ENCODE results near the gene RPA1.

Gene RPA1

GRCh38 chr17:1907216-1907631 is 77.4 kb downstream of the RPA1 start:
- whole genome bisulfite sequencing, 2 experiments, result 80 to 84% methylated on average over 17 of the region's 17 CpGs
- Histone ChIP-seq H3K4me1 (ENCODE audit: control insufficient read depth, insufficient read depth, low read length) (peaks cover 46% of the 10 kb centered on the region), H3K36me3 (ENCODE audit: control insufficient read depth, insufficient read depth, low read length) (no peaks in the 10 kb centered on the region), H3K4me3 (ENCODE audit: insufficient read depth, low read depth, low read length) (no peak overlapping the region), H3K9me3 (ENCODE audit: control insufficient read depth, low read length) (no peaks in the 10 kb centered on the region), H3K27ac (ENCODE audit: insufficient read depth, low read depth, low read length, poor library complexity, severe bottlenecking) (no peak overlapping the region), H3K27me3 (ENCODE audit: control insufficient read depth, insufficient read depth, low read length, poor library complexity, severe bottlenecking) (peaks cover 73% of the 10 kb centered on the region)

GRCh38 chr17:1907909-1908698 is 78.3 kb downstream of the RPA1 start:
- H3K4me1 ChIP-seq (ENCODE audit: control insufficient read depth, insufficient read depth, low read length), result peaks cover 46% of the 10 kb centered on the region
- H3K9me3 ChIP-seq (ENCODE audit: control insufficient read depth, low read length), result no peaks in the 10 kb centered on the region
- peak overlapping the region; percentile 74 for H3K27ac ChIP-seq (ENCODE audit: insufficient read depth, low read depth, low read length, poor library complexity, severe bottlenecking)
- WGBS, 2 experiments, result 7% methylated on average over 49 of the region's 49 CpGs
- H3K4me3 ChIP-seq (ENCODE audit: insufficient read depth, low read depth, low read length), result peak overlapping the region; percentile 36
- peaks cover 76% of the 10 kb centered on the region for H3K27me3 ChIP-seq (ENCODE audit: control insufficient read depth, insufficient read depth, low read length, poor library complexity, severe bottlenecking)
- no peaks in the 10 kb centered on the region for H3K36me3 ChIP-seq (ENCODE audit: control insufficient read depth, insufficient read depth, low read length)

- peak overlapping the region; percentile 36 for H3K4me3 ChIP-seq (ENCODE audit: insufficient read depth, low read depth, low read length)
- H3K27me3 ChIP-seq (ENCODE audit: control insufficient read depth, insufficient read depth, low read length, poor library complexity, severe bottlenecking), result peaks cover 72% of the 10 kb centered on the region
- no peaks in the 10 kb centered on the region for H3K36me3 ChIP-seq (ENCODE audit: control insufficient read depth, insufficient read depth, low read length)
- 5% methylated on average over 22 of the region's 22 CpGs for WGBS, 2 experiments
- H3K4me1 ChIP-seq (ENCODE audit: control insufficient read depth, insufficient read depth, low read length), result peaks cover 50% of the 10 kb centered on the region
- peak overlapping the region; percentile 74 for H3K27ac ChIP-seq (ENCODE audit: insufficient read depth, low read depth, low read length, poor library complexity, severe bottlenecking)
- no peaks in the 10 kb centered on the region for H3K9me3 ChIP-seq (ENCODE audit: control insufficient read depth, low read length)
Observed at GRCh38 chr17:1908699-1909309, 79.0 kb downstream of the RPA1 start.

GRCh38 chr17:1909985-1910384 is 80.2 kb downstream of the RPA1 start:
- 44 to 54% methylated on average over 3 of the region's 3 CpGs for WGBS, 2 experiments
- no peak overlapping the region for H3K27ac ChIP-seq (ENCODE audit: insufficient read depth, low read depth, low read length, poor library complexity, severe bottlenecking)

GRCh38 chr17:1912146-1912545 is 82.3 kb downstream of the RPA1 start:
- WGBS, 2 experiments, result 66 to 68% methylated on average over 7 of the region's 7 CpGs
- Histone ChIP-seq H3K9me3 (ENCODE audit: control insufficient read depth, low read length) (no peaks in the 10 kb centered on the region), H3K36me3 (ENCODE audit: control insufficient read depth, insufficient read depth, low read length) (no peaks in the 10 kb centered on the region), H3K27me3 (ENCODE audit: control insufficient read depth, insufficient read depth, low read length, poor library complexity, severe bottlenecking) (peaks cover 38% of the 10 kb centered on the region), H3K4me3 (ENCODE audit: insufficient read depth, low read depth, low read length) (no peak overlapping the region), H3K4me1 (ENCODE audit: control insufficient read depth, insufficient read depth, low read length) (peaks cover 39% of the 10 kb centered on the region), H3K27ac (ENCODE audit: insufficient read depth, low read depth, low read length, poor library complexity, severe bottlenecking) (no peak overlapping the region)

More at GRCh38 chr17:1909985-1910384, 80.2 kb downstream of the RPA1 start:
- no peaks in the 10 kb centered on the region for H3K9me3 ChIP-seq (ENCODE audit: control insufficient read depth, low read length)
- peaks cover 57% of the 10 kb centered on the region for H3K4me1 ChIP-seq (ENCODE audit: control insufficient read depth, insufficient read depth, low read length)
- H3K4me3 ChIP-seq (ENCODE audit: insufficient read depth, low read depth, low read length), result no peak overlapping the region
- no peaks in the 10 kb centered on the region for H3K36me3 ChIP-seq (ENCODE audit: control insufficient read depth, insufficient read depth, low read length)
- H3K27me3 ChIP-seq (ENCODE audit: control insufficient read depth, insufficient read depth, low read length, poor library complexity, severe bottlenecking), result peaks cover 60% of the 10 kb centered on the region

GRCh38 chr17:1913702-1914101 is 83.9 kb downstream of the RPA1 start:
- peaks cover 24% of the 10 kb centered on the region for H3K27me3 ChIP-seq (ENCODE audit: control insufficient read depth, insufficient read depth, low read length, poor library complexity, severe bottlenecking)
- H3K27ac ChIP-seq (ENCODE audit: insufficient read depth, low read depth, low read length, poor library complexity, severe bottlenecking), result no peak overlapping the region
- H3K9me3 ChIP-seq (ENCODE audit: control insufficient read depth, low read length), result no peaks in the 10 kb centered on the region
- no peak overlapping the region for H3K4me3 ChIP-seq (ENCODE audit: insufficient read depth, low read depth, low read length)
- peaks cover 34% of the 10 kb centered on the region for H3K4me1 ChIP-seq (ENCODE audit: control insufficient read depth, insufficient read depth, low read length)
- no peaks in the 10 kb centered on the region for H3K36me3 ChIP-seq (ENCODE audit: control insufficient read depth, insufficient read depth, low read length)
- WGBS, 2 experiments, result 81 to 83% methylated on average over 14 of the region's 14 CpGs

GRCh38 chr17:1914661-1915083 is 84.9 kb downstream of the RPA1 start:
- H3K36me3 ChIP-seq (ENCODE audit: control insufficient read depth, insufficient read depth, low read length), result no peaks in the 10 kb centered on the region
- no peaks in the 10 kb centered on the region for H3K9me3 ChIP-seq (ENCODE audit: control insufficient read depth, low read length)
- H3K4me3 ChIP-seq (ENCODE audit: insufficient read depth, low read depth, low read length), result no peak overlapping the region
- WGBS, 2 experiments, result 21 to 22% methylated on average over 8 of the region's 8 CpGs
- peaks cover 29% of the 10 kb centered on the region for H3K4me1 ChIP-seq (ENCODE audit: control insufficient read depth, insufficient read depth, low read length)
- H3K27ac ChIP-seq (ENCODE audit: insufficient read depth, low read depth, low read length, poor library complexity, severe bottlenecking), result no peak overlapping the region
- H3K27me3 ChIP-seq (ENCODE audit: control insufficient read depth, insufficient read depth, low read length, poor library complexity, severe bottlenecking), result peaks cover 19% of the 10 kb centered on the region

- Histone ChIP-seq H3K9me3 (ENCODE audit: control insufficient read depth, low read length) (no peaks in the 10 kb centered on the region), H3K27ac (ENCODE audit: insufficient read depth, low read depth, low read length, poor library complexity, severe bottlenecking) (no peak overlapping the region), H3K36me3 (ENCODE audit: control insufficient read depth, insufficient read depth, low read length) (no peaks in the 10 kb centered on the region), H3K27me3 (ENCODE audit: control insufficient read depth, insufficient read depth, low read length, poor library complexity, severe bottlenecking) (peaks cover 13% of the 10 kb centered on the region), H3K4me3 (ENCODE audit: insufficient read depth, low read depth, low read length) (no peak overlapping the region), H3K4me1 (ENCODE audit: control insufficient read depth, insufficient read depth, low read length) (peaks cover 19% of the 10 kb centered on the region)
- 85 to 88% methylated on average over 12 of the region's 12 CpGs for WGBS, 2 experiments
Observed at GRCh38 chr17:1915889-1916288, 86.1 kb downstream of the RPA1 start.

GRCh38 chr17:1916316-1916715 is 86.5 kb downstream of the RPA1 start:
- WGBS, 2 experiments, result 89 to 93% methylated on average over 14 of the region's 14 CpGs
- H3K4me1 ChIP-seq (ENCODE audit: control insufficient read depth, insufficient read depth, low read length), result peaks cover 19% of the 10 kb centered on the region

GRCh38 chr17:1916963-1917715 is 87.3 kb downstream of the RPA1 start:
- peaks cover 4% of the 10 kb centered on the region for H3K27me3 ChIP-seq (ENCODE audit: control insufficient read depth, insufficient read depth, low read length, poor library complexity, severe bottlenecking)
- H3K4me3 ChIP-seq (ENCODE audit: insufficient read depth, low read depth, low read length), result no peak overlapping the region
- WGBS, 2 experiments, result 89 to 92% methylated on average over 29 of the region's 29 CpGs
- H3K9me3 ChIP-seq (ENCODE audit: control insufficient read depth, low read length), result no peaks in the 10 kb centered on the region
- H3K36me3 ChIP-seq (ENCODE audit: control insufficient read depth, insufficient read depth, low read length), result no peaks in the 10 kb centered on the region
- H3K4me1 ChIP-seq (ENCODE audit: control insufficient read depth, insufficient read depth, low read length), result peaks cover 19% of the 10 kb centered on the region
- peak overlapping the region; percentile 26 for H3K27ac ChIP-seq (ENCODE audit: insufficient read depth, low read depth, low read length, poor library complexity, severe bottlenecking)

More at GRCh38 chr17:1916316-1916715, 86.5 kb downstream of the RPA1 start:
- Histone ChIP-seq H3K27me3 (ENCODE audit: control insufficient read depth, insufficient read depth, low read length, poor library complexity, severe bottlenecking) (peaks cover 12% of the 10 kb centered on the region), H3K9me3 (ENCODE audit: control insufficient read depth, low read length) (no peaks in the 10 kb centered on the region), H3K4me3 (ENCODE audit: insufficient read depth, low read depth, low read length) (no peak overlapping the region), H3K36me3 (ENCODE audit: control insufficient read depth, insufficient read depth, low read length) (no peaks in the 10 kb centered on the region), H3K27ac (ENCODE audit: insufficient read depth, low read depth, low read length, poor library complexity, severe bottlenecking) (no peak overlapping the region)

Measured in ectodermal cell (in vitro differentiated cells).